GM19035 (cell line): Measurements from ENCODE around the gene MYADML2.

ENCODE experiments used
- ATAC-seq: cut with Tn5 transposase; IDR thresholded peaks from one replicate; pipeline ENCODE4 v1.9.1; 2021; ENCODE audit not compliant: unreplicated experiment

Gene MYADML2

DNA sequence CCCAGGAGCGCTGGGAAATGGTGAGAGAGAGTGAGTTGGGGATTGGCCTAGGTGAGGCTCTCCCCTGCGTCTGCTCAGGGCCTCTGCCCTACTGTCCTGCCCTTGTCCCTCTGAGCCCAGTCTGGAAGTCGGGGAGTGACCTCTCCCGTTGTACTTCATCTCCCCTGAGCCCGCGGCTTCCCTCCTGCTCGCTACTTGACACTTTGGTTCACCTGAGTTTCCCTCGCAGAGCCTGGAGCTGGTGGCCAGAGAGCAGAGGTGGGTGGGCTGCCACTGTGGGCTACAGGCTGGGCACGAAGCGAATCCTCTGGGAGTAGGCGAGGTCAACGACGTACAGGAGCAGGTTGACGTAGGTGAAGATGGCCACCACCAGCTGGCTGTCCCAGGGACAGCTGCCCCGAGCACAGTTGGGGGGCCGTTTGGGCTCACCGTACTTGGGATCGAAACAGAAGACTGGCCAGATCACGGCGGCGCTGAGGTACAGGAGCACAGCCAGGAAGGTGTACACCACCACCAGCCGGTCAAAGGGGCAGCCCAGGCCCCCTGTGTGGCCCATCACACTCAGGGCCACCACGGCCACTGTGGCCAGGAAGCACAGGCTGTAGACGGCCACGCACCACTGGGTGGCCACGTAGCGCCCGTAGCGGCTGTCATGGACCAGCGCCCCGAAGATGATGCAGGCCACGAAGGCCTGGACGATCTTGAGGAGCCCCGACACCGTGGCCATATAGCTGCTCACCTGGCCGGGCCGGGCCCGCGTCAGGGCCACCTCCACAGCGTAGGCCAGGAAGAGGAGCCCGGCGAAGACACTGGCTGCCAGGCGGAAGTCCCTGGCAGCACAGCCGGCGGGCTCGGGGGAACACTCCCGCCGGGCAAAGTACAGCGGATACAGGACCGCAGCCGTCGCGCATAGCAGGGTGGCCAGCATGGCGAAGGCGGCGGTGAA, 6.2 kb downstream of the MYADML2 start:
- no peak for ATAC-seq

DNA sequence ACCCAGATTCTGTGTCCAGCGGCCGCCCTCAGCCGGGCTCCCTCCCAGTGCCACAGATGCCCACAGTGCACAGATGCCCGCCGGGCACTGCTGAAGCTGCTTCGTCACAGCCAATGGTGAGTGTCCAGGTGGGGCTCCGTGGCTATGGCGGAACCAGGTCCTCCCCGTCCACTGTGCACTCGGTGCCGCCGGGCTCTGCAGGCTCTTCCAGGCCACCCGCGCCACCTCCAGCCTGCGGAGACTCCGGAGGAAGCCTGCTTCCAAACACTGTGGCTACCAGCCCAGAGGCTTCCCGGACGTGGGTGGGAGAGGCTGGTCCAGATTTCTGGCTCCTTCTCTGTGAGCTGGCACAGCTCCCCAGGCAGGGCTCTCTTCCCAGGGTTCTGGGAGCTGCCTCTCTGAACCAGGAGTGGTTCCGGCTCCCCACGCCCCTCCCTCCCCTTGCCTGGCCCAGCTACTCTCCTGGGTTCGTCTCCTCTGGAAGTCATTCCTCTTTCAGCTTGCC, 7.1 kb downstream of the MYADML2 start:
- no peak for ATAC-seq

DNA sequence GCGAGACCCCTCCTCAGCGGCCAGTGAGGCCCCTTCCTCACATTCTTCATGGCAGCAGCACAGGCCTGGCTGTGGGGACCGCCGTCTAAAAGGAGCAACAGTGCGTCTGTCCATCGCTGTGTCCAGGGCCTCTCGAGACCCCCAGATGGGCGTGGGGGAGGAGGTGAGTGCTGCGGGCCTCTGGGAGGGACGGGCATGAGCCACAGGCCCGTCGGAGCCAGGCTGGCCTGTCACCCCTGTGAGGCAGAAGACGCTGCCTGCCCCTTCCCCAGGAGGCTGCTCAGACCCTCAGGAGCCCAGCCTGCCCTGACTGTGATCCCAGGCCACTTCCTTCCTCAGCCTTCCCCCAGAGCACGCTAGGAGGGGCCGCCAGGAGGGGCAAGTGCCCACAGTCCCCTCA, 7.8 kb downstream of the MYADML2 start:
- no peak for ATAC-seq

DNA sequence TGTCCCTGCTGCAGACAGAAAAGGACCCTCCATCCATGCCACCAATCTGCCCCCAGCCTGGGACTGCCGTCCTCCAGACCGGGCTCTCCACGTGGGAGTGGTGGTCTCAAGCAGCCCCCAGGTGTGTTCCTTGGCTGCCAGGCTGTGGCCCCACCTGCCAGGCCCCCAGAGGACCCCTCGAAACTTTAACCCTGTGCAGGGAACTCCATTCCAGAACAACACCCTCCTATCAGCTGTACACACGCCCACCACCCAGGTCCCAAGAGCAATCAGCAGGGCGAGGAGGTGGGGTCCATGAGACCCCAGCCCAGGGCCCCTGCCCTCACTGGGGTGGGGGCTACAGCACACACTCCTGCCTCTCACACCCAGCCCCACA, 11.3 kb downstream of the MYADML2 start:
- ATAC-seq = no peak

DNA sequence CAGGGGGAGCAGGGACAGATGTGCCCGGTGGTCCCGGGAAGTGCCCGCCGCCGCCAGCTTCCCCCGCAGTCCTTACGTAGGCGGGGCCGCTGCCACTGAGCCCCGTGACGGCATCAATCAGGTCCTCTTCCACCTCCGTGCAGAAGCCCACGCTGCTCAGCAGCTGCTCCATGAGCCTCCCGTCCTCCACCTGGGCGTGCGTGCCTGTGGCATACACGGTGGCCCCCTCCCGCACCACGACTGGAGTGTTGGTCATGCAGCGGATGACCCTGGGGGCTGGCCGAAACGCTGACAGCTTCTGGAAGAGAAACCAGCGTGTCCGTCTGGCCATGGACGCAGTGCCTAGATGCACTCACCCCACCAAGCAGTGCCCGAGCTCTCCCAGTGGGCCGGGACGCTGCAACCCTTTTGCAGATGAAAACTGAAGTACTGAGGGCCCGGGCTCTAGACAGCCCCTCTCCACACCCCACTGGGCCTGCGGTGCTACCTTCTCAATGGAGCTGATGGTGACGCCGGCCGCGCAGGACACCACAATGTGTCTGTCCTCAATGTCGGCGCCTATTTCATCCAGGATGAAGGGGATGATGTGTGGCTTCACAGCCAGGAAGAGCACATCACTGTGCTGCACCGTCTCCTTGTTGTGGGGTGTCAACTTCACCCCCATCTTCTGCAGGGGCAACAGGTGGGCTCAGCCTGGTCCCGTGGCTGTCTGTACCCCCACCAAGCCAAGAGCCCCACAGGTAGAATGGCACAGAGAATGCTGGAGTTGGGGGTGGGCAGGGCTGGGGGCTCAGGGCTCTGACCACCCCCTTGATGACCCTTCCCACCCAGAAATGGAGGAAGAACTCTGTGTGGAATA, 12.0 kb downstream of the MYADML2 start:
- no peak for ATAC-seq

DNA sequence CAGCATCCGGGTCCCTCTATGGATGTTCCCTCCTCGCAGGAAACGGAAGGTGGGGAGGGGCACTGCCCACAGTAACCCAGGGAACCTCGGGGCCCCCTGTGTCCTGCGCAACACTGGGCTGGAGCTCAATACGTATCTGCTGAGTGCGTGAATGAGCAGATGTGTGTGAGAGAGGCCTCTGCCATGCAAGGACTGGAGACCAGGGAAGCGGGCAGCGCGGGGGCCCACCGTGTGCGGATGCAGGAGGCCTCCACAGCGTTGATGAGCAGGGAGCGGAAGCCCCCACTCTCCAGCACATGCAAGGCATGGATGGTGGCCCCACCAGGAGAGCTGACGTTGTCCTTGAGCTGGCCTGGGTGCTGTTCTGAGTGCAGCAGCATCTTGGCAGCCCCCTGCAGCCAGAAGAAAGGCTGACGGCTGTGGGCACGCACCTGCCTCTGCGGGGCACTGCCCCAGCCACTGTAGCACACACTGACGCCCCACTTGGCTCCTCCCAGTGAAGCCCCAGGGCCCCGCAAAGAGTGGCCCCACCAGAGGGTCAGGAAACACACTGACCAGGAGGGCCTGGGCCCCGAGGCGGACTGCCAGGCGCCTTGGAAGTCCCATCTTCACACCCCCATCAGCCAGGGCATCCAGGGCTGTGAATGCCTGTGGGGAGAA, 12.8 kb downstream of the MYADML2 start:
- ATAC-seq = no peak

DNA sequence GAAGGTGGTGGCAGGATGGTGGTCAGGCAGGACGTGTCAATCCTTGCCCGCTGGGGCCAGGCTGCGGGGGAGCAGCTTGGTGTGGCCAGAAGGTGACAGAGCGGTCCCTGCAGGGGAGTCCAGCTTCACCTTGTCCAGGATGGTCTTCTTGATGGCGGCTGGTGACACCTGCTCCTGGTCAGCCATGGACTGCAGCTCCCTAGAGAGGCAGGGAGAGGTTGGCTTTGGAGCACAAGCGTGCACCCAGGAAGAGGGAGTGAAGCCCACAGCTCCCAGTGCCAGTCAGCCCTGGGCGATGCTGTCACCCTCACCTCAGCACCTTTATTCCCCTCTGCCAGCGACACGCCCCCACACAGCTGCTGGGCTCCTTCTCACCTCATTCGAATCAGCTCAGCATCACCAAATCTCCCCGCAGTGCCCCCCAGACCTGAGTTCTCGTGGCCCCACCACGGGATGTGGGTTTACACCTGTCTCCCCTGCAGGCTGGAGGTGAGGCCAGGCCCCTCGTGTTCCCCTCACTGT, 13.8 kb downstream of the MYADML2 start:
- no peak for ATAC-seq

DNA sequence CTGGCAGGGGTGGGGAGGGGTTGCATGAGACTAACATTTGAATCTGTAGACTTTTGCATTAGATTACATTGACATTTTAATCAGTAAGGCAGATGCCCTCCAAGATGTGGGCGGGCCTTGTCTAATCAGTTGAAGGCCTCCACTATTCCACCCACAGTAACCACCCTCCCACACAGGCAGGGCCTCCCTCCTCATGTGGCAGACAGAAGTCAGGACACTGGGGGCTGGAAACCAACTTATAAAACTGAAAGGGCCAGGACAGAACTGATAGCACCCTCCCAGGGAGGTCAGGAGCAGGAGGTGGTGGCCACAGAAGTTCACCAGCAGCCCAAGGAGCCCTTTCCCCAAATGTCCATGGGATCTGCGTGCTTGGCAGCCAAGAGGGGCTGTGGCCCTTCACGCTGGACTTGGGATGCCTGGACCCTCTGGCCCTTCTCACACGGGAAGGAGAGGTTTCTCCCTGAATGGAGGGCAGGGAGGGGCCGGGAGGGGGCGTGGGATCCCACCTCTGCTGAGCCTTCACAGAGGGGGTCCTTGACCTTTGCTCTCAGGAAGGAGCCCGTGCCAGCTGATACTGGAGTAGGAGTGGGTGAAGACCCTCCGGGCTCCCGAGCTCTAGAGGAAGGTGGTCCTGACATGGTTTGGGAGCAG, 14.6 kb downstream of the MYADML2 start:
- no peak for ATAC-seq

DNA sequence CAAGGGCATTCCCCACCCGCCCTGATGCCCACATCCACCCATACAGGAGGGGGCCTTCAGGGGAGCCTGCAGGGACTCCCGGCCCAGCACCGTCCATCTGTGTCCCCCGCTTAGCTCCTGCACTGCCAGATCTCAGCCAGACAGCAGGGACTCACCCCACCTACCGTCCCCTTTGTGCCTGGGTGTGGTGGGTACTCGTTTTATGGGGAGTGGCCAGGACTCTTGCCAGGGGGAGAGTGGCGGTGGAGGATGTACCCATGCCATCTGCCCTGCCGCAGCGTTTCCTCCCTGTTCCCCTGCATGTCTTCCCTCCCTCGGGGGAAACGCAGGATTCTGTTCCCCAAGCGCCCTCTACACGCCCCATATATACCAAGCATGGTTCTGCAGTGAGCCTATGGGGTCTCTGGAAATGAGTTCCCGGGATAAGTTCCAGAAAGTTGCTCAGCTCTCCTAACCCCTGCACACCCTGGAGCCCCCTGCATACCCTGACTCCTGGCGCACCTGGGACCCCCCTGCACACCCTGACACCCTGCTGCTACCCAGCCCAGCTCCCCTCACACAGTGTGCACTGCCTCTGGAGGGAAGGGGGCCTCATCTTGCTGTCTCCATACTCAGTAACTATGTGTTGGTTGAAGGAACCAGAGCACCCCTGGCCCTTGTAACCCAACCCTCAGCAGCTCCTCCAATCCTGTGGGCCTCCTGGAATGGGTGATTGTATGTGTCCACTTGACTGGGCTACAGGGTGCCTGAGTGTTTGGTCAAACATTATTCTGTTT, 15.3 kb downstream of the MYADML2 start:
- ATAC-seq = no peak

DNA sequence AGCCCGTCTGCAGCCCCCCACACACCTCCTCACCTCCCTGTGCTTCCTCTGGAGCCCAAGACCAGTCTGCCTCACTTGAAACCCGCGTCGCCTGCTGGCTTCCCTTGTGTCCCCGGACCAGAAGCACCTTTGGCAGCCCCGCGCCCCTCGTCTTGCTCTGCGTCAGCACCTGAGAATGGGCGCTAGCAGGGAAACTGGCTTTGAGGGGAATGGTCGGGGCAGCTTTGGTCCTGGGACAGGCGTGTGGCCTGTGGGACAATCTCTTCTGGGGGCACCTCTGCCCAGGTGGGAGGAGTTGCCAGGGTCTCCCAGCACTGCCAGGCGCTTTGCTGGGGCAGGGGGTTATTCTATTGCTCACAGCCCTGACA, 15.9 kb downstream of the MYADML2 start:
- ATAC-seq = no peak

DNA sequence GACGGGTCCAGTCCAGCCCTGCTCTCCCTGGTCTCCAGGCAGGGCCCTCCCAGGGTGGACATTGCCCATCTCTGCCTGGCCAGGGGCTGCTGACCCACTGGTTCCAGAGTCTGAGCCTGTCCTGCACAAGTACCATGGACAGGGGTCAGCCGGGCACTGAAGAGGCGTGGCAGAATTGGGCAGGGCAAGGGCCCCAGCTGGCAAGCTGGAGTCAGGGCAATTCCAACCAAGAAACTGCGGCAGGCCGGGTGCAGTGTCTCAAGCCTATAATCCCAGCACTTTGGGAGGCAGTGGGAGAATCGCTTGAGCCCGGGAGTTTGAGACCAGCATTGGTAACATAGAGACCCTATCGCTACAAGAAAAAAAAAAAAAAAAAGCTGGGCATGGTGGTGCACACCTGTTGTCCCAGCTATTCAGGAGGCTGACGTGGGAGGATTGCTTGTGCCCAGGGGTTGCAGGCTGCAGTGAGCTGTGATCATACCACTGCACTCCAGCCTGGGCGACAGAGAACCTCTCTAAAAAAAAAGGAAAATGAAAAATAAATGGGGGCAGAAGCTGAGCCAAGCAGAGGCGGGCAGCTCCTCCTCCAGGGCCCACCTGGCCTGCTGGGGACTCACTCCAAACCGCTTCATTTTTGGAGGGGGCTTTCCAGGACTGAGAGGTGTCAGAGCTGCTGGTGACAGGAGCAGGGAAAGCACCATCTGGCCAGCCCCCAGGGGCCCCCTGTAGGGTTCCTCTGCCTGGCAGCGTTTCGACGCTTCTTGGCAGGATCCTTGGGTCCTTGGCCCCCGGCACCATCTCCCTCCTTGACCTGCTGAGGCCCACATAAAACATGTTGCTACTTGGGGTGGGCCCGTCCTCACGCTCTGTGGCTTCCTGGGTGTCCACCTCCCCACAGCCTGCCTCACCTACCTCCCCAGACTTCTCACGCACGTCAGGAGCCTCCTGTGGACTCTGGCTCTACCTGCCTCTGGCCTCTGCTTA, 16.6 kb downstream of the MYADML2 start:
- no peak for ATAC-seq

DNA sequence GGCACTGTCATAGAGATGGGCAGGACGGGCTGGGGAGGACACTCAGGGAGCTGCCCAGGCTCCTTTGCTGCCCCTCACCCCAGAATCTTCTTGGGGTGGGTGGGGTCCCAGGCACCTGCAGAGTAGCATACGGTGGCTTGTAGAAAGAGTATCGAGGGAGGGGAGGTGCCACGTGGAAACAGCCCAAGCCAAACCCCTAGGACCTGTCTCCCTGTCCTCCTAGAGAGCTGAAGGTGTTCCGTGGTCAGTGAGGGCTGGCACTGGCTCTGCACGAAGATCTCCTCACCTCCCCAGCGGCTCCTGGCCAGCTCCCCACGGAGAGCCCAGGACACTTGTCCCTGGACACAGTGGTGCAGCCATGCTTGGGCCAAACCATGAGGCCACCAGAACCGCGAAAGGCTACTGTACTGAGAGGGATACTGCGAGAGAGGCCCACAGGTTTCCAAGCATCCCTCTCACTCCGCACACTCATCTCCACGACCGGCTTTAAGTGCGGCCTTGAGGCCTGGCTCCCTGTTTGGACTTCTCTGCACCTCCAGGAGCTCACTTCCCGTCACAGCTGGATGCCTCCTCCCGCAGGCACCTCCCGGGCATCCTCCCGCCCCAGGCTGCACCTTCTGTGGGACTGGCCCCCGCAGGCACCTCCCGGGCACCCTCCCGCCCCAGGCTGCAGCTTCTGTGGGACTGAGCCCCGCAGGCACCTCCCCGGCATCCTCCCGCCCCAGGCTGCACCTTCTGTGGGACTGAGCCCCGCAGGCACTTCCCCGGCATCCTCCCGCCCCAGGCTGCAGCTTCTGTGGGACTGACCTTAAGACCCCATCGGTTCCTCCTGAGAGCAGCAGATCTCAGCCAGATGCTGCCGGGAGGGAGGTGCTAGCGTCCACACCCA, 17.5 kb downstream of the MYADML2 start:
- no peak for ATAC-seq

DNA sequence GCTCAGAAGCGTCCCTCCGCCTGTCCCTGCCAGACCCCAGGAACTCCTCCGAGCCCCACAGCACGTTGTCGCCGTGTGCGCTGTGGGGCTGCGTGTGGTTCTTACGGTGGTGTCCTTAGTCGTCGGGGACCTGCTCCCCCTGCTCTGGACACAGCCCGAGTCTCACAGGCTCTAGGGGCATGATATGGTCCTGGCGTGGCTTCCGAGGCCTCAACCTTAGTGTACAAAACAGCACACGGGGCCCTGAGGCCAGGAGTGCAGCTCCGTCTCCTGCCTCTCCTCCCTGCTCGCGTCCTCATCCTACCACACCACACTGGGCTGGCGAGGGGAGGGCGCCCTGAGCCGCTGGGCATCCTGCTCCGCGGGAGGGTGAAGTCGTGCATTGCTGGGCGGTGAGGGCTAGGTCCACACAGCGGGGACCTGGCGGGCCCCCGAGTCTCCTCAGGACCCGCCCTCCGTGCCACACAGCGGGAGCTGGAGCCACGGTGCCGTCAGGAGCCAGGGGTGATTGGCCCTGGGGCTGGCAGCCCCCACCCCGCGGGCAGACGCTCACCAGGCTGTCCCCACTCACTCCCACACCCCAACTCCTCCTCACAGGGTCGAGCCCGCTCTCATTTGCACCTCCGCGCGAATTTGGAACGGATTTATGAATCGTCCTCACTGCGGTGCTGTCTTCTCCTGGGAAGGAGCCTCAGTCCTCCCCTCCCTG, 18.3 kb downstream of the MYADML2 start:
- ATAC-seq = no peak

DNA sequence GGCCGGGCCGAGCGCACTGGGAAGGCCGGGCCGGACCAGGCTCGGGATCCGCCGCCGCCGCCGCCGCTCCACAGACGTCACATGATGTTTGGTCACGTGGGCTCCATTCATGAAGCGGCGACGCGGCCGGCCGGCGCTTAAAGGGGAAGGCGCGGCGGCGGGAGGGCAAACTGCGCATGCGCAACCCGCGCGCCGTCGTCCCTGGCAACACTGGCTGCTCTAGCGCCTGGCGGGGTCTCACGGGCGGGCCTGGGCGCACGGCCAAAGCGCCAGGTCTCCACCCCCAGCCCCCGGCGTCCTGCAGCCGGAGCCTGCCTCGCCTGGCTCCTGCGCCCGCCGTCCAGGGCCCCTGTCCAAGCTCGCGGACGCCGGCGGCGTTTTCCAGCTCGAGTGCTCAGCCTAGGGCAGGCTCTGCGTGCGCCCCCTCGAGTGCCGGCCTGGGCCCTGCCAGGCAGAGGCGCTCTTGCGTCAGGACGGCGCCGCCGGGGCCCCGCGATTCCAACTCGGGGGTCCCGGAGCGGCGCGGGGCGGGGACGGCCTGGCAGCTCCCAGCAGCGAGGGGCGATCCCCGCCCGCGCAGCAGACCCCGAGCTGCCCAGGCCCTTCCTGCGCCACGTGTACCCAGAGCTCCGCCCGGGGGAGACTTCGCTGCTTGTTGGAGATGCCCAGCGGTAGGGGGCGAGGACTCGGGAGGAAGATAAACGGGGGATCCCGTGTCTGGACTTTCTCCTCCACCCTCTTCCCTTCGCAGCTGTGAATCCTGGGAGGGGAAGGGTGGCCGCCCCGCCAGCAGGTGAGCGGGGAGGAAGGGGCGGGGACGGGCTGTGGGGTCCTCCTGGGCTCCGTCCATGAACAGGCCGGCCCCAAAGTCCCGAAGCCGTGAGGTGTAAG, 19.1 kb downstream of the MYADML2 start, which contains the start of gene MAFG:
TSS of gene MAFG (minus strand) at position 83 of the 891 bp plus-strand sequence. CDS start 4,550 bp downstream, outside the sequence.
- ATAC-seq = peak; percentile 64

DNA sequence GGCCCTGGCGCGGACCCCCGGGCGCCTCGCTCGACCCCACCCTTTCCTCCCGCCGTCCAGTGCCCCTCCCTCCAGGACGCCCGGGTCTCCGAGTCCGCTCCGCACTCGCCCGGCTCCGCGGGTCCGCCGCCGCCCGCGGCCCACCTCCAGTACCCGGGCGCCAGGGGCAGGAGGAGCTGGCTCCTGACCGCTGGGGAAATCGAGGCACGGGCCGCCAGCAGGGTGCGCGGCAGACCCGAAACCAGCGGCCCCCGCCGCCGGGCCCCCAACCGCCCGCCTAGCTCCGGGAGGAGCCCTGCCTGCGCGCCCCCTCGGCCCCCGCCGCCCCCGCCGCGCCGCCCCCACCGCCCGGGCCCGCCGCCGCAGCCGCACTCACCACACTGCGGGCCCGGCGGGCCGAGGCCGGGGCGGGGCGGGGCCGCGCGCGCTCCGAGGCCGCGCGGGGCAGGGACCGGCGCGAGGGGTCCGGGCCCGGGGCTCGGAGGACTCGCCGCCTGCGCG, 19.8 kb downstream of the MYADML2 start:
- ATAC-seq = peak; percentile 7
